Thyroid gland (tissue), 4 donors: Measurements from ENCODE around the gene ARSH. TPM values are rescaled to one million over a fixed set of nuclear protein-coding genes. Genes with fewer than 3 reads are reported as not detected.

Source experiments
- DNase-seq, 2 donors: peaks; one replicate each; pipeline ENCODE4 v3.0.0-alpha.2; 2019
- H3K27ac ChIP-seq, 3 donors: fragments of 200-600 bp; sonication (generic); 1 replicate in 2 of 3; 2 replicates in 1 of 3; pipeline ENCODE4 v1.5.1; 2016 to 2019; ENCODE audit warnings: mild to moderate bottlenecking in 1 of 3, moderate library complexity in 1 of 3
- H3K27me3 ChIP-seq: fragments of 200-600 bp; sonication (generic); one replicate; pipeline ENCODE4 v1.5.1; 2019
- H3K36me3 ChIP-seq, 2 donors: fragments of 200-600 bp; sonication (generic); one replicate each; pipeline ENCODE4 v1.5.1; 2016 to 2019
- H3K4me1 ChIP-seq, 2 donors: fragments of 200-600 bp; sonication (generic); one replicate each; pipeline ENCODE4 v1.5.1; 2017 to 2019
- H3K4me3 ChIP-seq, 3 donors: fragments of 200-600 bp; sonication (generic); replicated peaks in 1 of 3; 1 replicate in 2 of 3; 2 replicates in 1 of 3; pipeline ENCODE4 v1.5.1; 2016; ENCODE audit warnings: mild to moderate bottlenecking in 1 of 3
- H3K9me3 ChIP-seq: fragments of 200-600 bp; sonication (generic); one replicate; pipeline ENCODE4 v1.5.1; 2017
- POLR2A ChIP-seq, 2 donors: fragments of 450-650 bp; IDR thresholded peaks; one replicate each; pipeline ENCODE4 v1.6.1; 2017; ENCODE audit warnings: antibody characterized with exemption in 2 of 2, mild to moderate bottlenecking in 2 of 2, moderate library complexity in 1 of 2
- WGBS, 2 donors: methylation state at CpG; one replicate each; pipeline ENCODE4 v1.1.5; 2017; 5-methylcytosine and 5-hydroxymethylcytosine counted together
- intact Hi-C: fragments of 100-400 bp; cut with DNase I; formaldehyde crosslinking; loops from one replicate; pipeline ENCODE4 v1.15.1; 2023
- total RNA-seq, 4 donors: library from RNA; depleted of rRNA; stranded (reverse); fragments of >200 nt; gene quantifications; one replicate each; pipeline ENCODE4 v1.2.3, GENCODE V29; 2016
- TF ChIP-seq, protein P1 (sequence below), 6 experiments: fragments of 200-600 bp in 3 of 6; fragments of 450-650 bp in 3 of 6; sonication (generic) in 3 of 6; IDR thresholded peaks; one replicate each; pipeline ENCODE4 v1.5.1; 2016 to 2019; ENCODE audit warnings: antibody characterized with exemption in 6 of 6, mild to moderate bottlenecking in 2 of 6, inconsistent platforms in 1 of 6, moderate library complexity in 1 of 6

ARSH gene
- total RNA-seq, 4 donors from 2014 or later = 0.71 TPM; not detected in 3

GRCh38 chrX:2965965-2966364 is 40.4 kb upstream of the ARSH start:
- intact Hi-C loops = no loop called here
- TF ChIP-seq POLR2A (IDR thresholded peaks at IDR 0.05) = no peak
- TF ChIP-seq, protein P1, sequence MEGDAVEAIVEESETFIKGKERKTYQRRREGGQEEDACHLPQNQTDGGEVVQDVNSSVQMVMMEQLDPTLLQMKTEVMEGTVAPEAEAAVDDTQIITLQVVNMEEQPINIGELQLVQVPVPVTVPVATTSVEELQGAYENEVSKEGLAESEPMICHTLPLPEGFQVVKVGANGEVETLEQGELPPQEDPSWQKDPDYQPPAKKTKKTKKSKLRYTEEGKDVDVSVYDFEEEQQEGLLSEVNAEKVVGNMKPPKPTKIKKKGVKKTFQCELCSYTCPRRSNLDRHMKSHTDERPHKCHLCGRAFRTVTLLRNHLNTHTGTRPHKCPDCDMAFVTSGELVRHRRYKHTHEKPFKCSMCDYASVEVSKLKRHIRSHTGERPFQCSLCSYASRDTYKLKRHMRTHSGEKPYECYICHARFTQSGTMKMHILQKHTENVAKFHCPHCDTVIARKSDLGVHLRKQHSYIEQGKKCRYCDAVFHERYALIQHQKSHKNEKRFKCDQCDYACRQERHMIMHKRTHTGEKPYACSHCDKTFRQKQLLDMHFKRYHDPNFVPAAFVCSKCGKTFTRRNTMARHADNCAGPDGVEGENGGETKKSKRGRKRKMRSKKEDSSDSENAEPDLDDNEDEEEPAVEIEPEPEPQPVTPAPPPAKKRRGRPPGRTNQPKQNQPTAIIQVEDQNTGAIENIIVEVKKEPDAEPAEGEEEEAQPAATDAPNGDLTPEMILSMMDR (IDR thresholded peaks at IDR 0.05) = no peak
- H3K9me3 ChIP-seq = no peaks in the 10 kb centered on the region
- no peaks in the 10 kb centered on the region for H3K36me3 ChIP-seq
- no peak overlapping the region for H3K4me3 ChIP-seq
- DNase-seq = no peak
- no peak overlapping the region for H3K27ac ChIP-seq
- H3K27me3 ChIP-seq = no peaks in the 10 kb centered on the region
- 77 to 82% methylated on average over 6 of the region's 6 CpGs for WGBS, 2 donors
- no peaks in the 10 kb centered on the region for H3K4me1 ChIP-seq

DNA sequence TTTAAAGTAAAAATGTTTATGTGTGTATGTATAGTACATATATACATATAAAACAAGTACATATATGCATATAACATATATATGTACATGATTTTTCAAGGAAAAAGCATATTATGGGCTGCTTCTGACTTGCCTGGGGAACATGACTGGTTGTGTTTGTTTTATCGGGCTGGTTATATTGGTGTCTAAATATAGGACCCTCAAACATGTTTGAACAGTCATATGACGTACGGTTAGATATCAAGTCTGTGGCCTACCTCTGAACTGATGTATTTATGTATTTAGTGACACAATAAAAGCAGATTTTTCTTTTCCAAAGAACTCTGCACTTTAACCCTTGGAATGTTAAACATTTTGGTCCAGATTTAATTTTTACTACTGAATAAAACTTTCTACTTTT is 39.3 kb upstream of the ARSH start:
- WGBS, 2 donors = 87 to 91% methylated on average over 3 of the region's 3 CpGs
- no peaks in the 10 kb centered on the region for H3K9me3 ChIP-seq
- intact Hi-C loops = no loop called here
- TF ChIP-seq, protein P1 (IDR thresholded peaks at IDR 0.05) = no peak
- no peak for TF ChIP-seq POLR2A (IDR thresholded peaks at IDR 0.05)
- no peaks in the 10 kb centered on the region for H3K36me3 ChIP-seq
- H3K4me3 ChIP-seq = no peak overlapping the region
- no peak overlapping the region for H3K27ac ChIP-seq
- no peaks in the 10 kb centered on the region for H3K27me3 ChIP-seq
- DNase-seq = no peak
- no peaks in the 10 kb centered on the region for H3K4me1 ChIP-seq

- intact Hi-C loops = no loop called here
- H3K4me1 ChIP-seq = no peaks in the 10 kb centered on the region
- 82 to 83% methylated on average over 14 of the region's 14 CpGs for WGBS, 2 donors
- no peak overlapping the region for H3K4me3 ChIP-seq
- no peak overlapping the region for H3K27ac ChIP-seq
- H3K36me3 ChIP-seq = no peaks in the 10 kb centered on the region
- no peak for DNase-seq
- H3K27me3 ChIP-seq = no peaks in the 10 kb centered on the region
- H3K9me3 ChIP-seq = no peaks in the 10 kb centered on the region
- TF ChIP-seq, protein P1 (IDR thresholded peaks at IDR 0.05) = no peak
- TF ChIP-seq POLR2A (IDR thresholded peaks at IDR 0.05) = no peak
These were observed 38.8 kb upstream of the ARSH start for GRCh38 chrX:2967584-2967983.

- intact Hi-C loops = no loop called here
- DNase-seq = peak; percentile 2 to 3
- TF ChIP-seq POLR2A (IDR thresholded peaks at IDR 0.05) = no peak
- TF ChIP-seq, protein P1 (IDR thresholded peaks at IDR 0.05) = no peak
- Histone ChIP-seq H3K4me1 (no peaks in the 10 kb centered on the region), H3K4me3 (no peak overlapping the region), H3K27me3 (no peaks in the 10 kb centered on the region), H3K9me3 (no peaks in the 10 kb centered on the region), H3K36me3 (no peaks in the 10 kb centered on the region), H3K27ac (no peak overlapping the region)
- WGBS, 2 donors = 39 to 47% methylated on average over 26 to 27 of the region's 27 CpGs
These were observed 38.1 kb upstream of the ARSH start for GRCh38 chrX:2967998-2968909.

GRCh38 chrX:2969021-2969420 is 37.3 kb upstream of the ARSH start:
- Histone ChIP-seq H3K9me3 (no peaks in the 10 kb centered on the region), H3K27me3 (no peaks in the 10 kb centered on the region), H3K4me1 (no peaks in the 10 kb centered on the region), H3K27ac (no peak overlapping the region), H3K4me3 (no peak overlapping the region), H3K36me3 (no peaks in the 10 kb centered on the region)
- intact Hi-C loops = no loop called here
- 80 to 81% methylated on average over 6 of the region's 6 CpGs for WGBS, 2 donors
- TF ChIP-seq, protein P1 (IDR thresholded peaks at IDR 0.05) = no peak
- TF ChIP-seq POLR2A (IDR thresholded peaks at IDR 0.05) = no peak
- DNase-seq = no peak
